Thoracic aorta (tissue), 2 donors: ENCODE measurements around the gene PGK1. TPM values are rescaled to one million over a fixed set of nuclear protein-coding genes. Genes with fewer than 3 reads are reported as not detected.

Source experiments
- ATAC-seq: fragments of 150-250 bp; one replicate; pipeline ENCODE4 v1.8.0; 2017; ENCODE audit warnings: low read depth; ENCODE audit not compliant: insufficient number of reproducible peaks, low FRiP score
- DNase-seq: peaks from one replicate; pipeline ENCODE4 v3.0.0-alpha.2; 2020; ENCODE audit warnings: low spot score
- H3K27ac ChIP-seq, 2 donors: fragments of 200-600 bp; sonication (generic); 1 replicate in 1 of 2; 2 replicates in 1 of 2; pipeline ENCODE4 v1.5.1; 2016; ENCODE audit warnings: mild to moderate bottlenecking in 2 of 2, moderate library complexity in 2 of 2
- H3K27me3 ChIP-seq: fragments of 200-600 bp; sonication (generic); replicated peaks from 2 replicates; pipeline ENCODE4 v1.6.0; 2016; ENCODE audit warnings: mild to moderate bottlenecking; ENCODE audit not compliant: insufficient read depth
- H3K36me3 ChIP-seq: fragments of 200-600 bp; sonication (generic); one replicate; pipeline ENCODE4 v1.5.1; 2016
- H3K4me1 ChIP-seq, 2 donors: fragments of 200-600 bp; sonication (generic); 1 replicate in 1 of 2; 2 replicates in 1 of 2; pipeline versions ENCODE4 v1.5.1 to v1.6.0; 2016; ENCODE audit warnings: low read depth in 2 of 2, mild to moderate bottlenecking in 1 of 2; ENCODE audit not compliant: control insufficient read depth in 1 of 2
- H3K4me3 ChIP-seq: fragments of 200-600 bp; sonication (generic); 2 replicates; pipeline ENCODE4 v1.5.1; 2016; ENCODE audit warnings: mild to moderate bottlenecking
- H3K9me3 ChIP-seq: fragments of 200-600 bp; sonication (generic); 2 replicates; pipeline ENCODE4 v1.5.1; 2016
- total RNA-seq, 2 donors: library from RNA; depleted of rRNA; stranded (reverse); fragments of >200 nt; gene quantifications; one replicate each; pipeline versions ENCODE4 v1.1.0 to v1.2.3, GENCODE V29; 2016
- TF ChIP-seq, protein P1 (sequence below): fragments of 200-600 bp; sonication (generic); IDR thresholded peaks from one replicate; pipeline ENCODE4 v1.5.1; 2019; ENCODE audit warnings: antibody characterized with exemption

Gene PGK1
- total RNA-seq, 2 donors from 2014 or later: 186 to 233 TPM

DNA sequence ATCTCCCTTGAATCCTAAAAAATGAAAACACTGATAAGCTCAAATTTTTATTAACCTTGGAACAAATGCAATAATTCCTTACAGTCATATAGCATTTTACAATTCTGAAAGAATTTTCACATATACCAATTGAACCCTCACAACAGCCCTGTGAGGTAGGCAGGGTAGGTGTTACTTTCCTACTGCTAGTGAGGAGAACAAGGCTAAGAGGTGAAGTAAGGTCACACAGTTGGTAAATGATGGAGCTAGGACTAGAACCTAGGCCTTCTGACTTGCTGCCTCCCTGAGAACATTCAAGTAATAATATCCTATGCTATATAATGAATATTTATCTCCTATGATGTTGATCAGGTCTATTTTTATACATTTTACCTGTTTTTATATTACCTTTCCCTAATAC is 25.7 kb downstream of the PGK1 start:
- ATAC-seq (no peak), DNase-seq (no peak)
- Histone ChIP-seq H3K36me3 (peaks cover 10% of the 10 kb centered on the region), H3K4me1 (no peaks in the 10 kb centered on the region), H3K27ac (no peak overlapping the region), H3K27me3 (no peaks in the 10 kb centered on the region), H3K9me3 (no peaks in the 10 kb centered on the region), H3K4me3 (no peak overlapping the region)
- TF ChIP-seq, protein P1, sequence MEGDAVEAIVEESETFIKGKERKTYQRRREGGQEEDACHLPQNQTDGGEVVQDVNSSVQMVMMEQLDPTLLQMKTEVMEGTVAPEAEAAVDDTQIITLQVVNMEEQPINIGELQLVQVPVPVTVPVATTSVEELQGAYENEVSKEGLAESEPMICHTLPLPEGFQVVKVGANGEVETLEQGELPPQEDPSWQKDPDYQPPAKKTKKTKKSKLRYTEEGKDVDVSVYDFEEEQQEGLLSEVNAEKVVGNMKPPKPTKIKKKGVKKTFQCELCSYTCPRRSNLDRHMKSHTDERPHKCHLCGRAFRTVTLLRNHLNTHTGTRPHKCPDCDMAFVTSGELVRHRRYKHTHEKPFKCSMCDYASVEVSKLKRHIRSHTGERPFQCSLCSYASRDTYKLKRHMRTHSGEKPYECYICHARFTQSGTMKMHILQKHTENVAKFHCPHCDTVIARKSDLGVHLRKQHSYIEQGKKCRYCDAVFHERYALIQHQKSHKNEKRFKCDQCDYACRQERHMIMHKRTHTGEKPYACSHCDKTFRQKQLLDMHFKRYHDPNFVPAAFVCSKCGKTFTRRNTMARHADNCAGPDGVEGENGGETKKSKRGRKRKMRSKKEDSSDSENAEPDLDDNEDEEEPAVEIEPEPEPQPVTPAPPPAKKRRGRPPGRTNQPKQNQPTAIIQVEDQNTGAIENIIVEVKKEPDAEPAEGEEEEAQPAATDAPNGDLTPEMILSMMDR: no peak

- no peak for DNase-seq
- no peak for ATAC-seq
- Histone ChIP-seq H3K27me3 (no peaks in the 10 kb centered on the region), H3K36me3 (peaks cover 4% of the 10 kb centered on the region), H3K4me3 (no peak overlapping the region), H3K4me1 (no peaks in the 10 kb centered on the region), H3K27ac (no peak overlapping the region), H3K9me3 (no peaks in the 10 kb centered on the region)
- TF ChIP-seq, protein P1: no peak
Measured at GRCh38 chrX:78130396-78130795, 26.3 kb downstream of the PGK1 start.

GRCh38 chrX:78131117-78131516 is 27.1 kb downstream of the PGK1 start:
- TF ChIP-seq, protein P1: no peak
- ATAC-seq (no peak), DNase-seq (no peak)
- no peaks in the 10 kb centered on the region for H3K4me1 ChIP-seq
- H3K4me3 ChIP-seq: no peak overlapping the region
- no peaks in the 10 kb centered on the region for H3K9me3 ChIP-seq
- H3K36me3 ChIP-seq: no peaks in the 10 kb centered on the region
- H3K27ac ChIP-seq: no peak overlapping the region
- H3K27me3 ChIP-seq: no peaks in the 10 kb centered on the region

- Histone ChIP-seq H3K4me3 (no peak overlapping the region), H3K27ac (no peak overlapping the region), H3K4me1 (no peaks in the 10 kb centered on the region), H3K27me3 (no peaks in the 10 kb centered on the region), H3K36me3 (no peaks in the 10 kb centered on the region), H3K9me3 (no peaks in the 10 kb centered on the region)
- TF ChIP-seq, protein P1: no peak
- no peak for ATAC-seq
- DNase-seq: no peak
Measured at GRCh38 chrX:78133238-78133960, 29.4 kb downstream of the PGK1 start.

- ATAC-seq: peak; percentile 76
Measured at GRCh38 chrX:78139160-78140123, 35.4 kb downstream of the PGK1 start, which contains the start of gene TAF9B. TAF9B (minus strand) TSS chrX:78139650; CDS start chrX:78139611, 39 bp downstream.

More at GRCh38 chrX:78139160-78140123, 35.4 kb downstream of the PGK1 start, which contains the start of gene TAF9B:
- H3K9me3 ChIP-seq: no peaks in the 10 kb centered on the region
- H3K27me3 ChIP-seq: no peaks in the 10 kb centered on the region
- H3K4me3 ChIP-seq: peak within 1 kb of the TSS; percentile 84
- no peaks in the 10 kb centered on the region for H3K4me1 ChIP-seq
- peak within 1 kb of the TSS; percentile 87 to 89 for H3K27ac ChIP-seq
- H3K36me3 ChIP-seq: no peaks in the 10 kb centered on the region
- peak; percentile 36 for DNase-seq
- TF ChIP-seq, protein P1: no peak
